Measurements from ENCODE around the gene SNX21.
A peak's percentile ranks its signal among the peaks of the same experiment; 100 is the strongest.

The SNX21 gene

GRCh38 chr20:45882469-45883099 lies 49.0 kb downstream of the SNX21 start:
- no peak for DNase-seq

GRCh38 chr20:45883100-45883469 lies 49.5 kb downstream of the SNX21 start:
- no peak for DNase-seq

- DNase-seq, result no peak
Measured at GRCh38 chr20:45886590-45887345, 53.2 kb downstream of the SNX21 start.

GRCh38 chr20:45887346-45887715 lies 53.7 kb downstream of the SNX21 start, which contains the start of gene SPATA25:
Gene SPATA25, minus strand, starts transcription at chr20:45887622. Its CDS starts 32 bp downstream, at chr20:45887590.
- no peak for DNase-seq

GRCh38 chr20:45888681-45889080 lies 55.1 kb downstream of the SNX21 start:
- no peak for DNase-seq

GRCh38 chr20:45890077-45890984 lies 56.7 kb downstream of the SNX21 start:
- DNase-seq, result peak; percentile 79

GRCh38 chr20:45890985-45891983 lies 57.7 kb downstream of the SNX21 start, which contains the start of the genes CTSA and NEURL2:
Gene CTSA, plus strand, starts transcription at chr20:45891335. Its CDS starts 234 bp downstream, at chr20:45891569.
Gene NEURL2, minus strand, starts transcription at chr20:45891208. Its CDS starts 217 bp downstream, at chr20:45890991.
- peak; percentile 93 for DNase-seq

GRCh38 chr20:45892049-45892825 lies 58.6 kb downstream of the SNX21 start:
- no peak for DNase-seq
